Measurements from ENCODE around the gene APBA3.
"Not testable (repeated sequence)": the region's sequence is repeated elsewhere in the genome, so short reads cannot be mapped to it uniquely, and the experiment has no call there.

The APBA3 gene

GRCh38 chr19:3757705-3758104, 3.8 kb downstream of the APBA3 start:
- intact Hi-C loops (cut with micrococcal nuclease); H3K27ac Mint-ChIP-seq; H3K27me3 Mint-ChIP-seq; H3K4me3 Mint-ChIP-seq; H3K9me3 Mint-ChIP-seq: not testable (repeated sequence)
- Mint-ChIP-seq H3K36me3 (ENCODE audit: low read depth) (peaks cover 77% of the 10 kb centered on the region), H3K4me1 (ENCODE audit: low read depth) (peaks cover 29% of the 10 kb centered on the region)

- Mint-ChIP-seq H3K27me3 (no peaks in the 10 kb centered on the region), H3K4me1 (ENCODE audit: low read depth) (no peaks in the 10 kb centered on the region), H3K4me3 (no peak overlapping the region), H3K9me3 (no peaks in the 10 kb centered on the region), H3K36me3 (ENCODE audit: low read depth) (peaks cover 90% of the 10 kb centered on the region), H3K27ac (no peak overlapping the region)
- intact Hi-C loops (cut with micrococcal nuclease) = no loop called here
These were observed 7.7 kb downstream of the APBA3 start for GRCh38 chr19:3753631-3754410.

- intact Hi-C loops (cut with micrococcal nuclease) = no loop called here
- Mint-ChIP-seq H3K9me3 (no peaks in the 10 kb centered on the region), H3K27ac (no peak overlapping the region), H3K4me3 (no peak overlapping the region), H3K36me3 (ENCODE audit: low read depth) (peaks cover 77% of the 10 kb centered on the region), H3K4me1 (ENCODE audit: low read depth) (no peaks in the 10 kb centered on the region), H3K27me3 (no peaks in the 10 kb centered on the region)
These were observed 9.0 kb downstream of the APBA3 start for GRCh38 chr19:3752492-3752891.

GRCh38 chr19:3751236-3751635, 10.3 kb downstream of the APBA3 start:
- no peak overlapping the region for H3K27ac Mint-ChIP-seq
- intact Hi-C loops (cut with micrococcal nuclease) = no loop called here
- no peaks in the 10 kb centered on the region for H3K27me3 Mint-ChIP-seq
- peaks cover 68% of the 10 kb centered on the region for H3K36me3 Mint-ChIP-seq (ENCODE audit: low read depth)
- H3K4me1 Mint-ChIP-seq (ENCODE audit: low read depth) = no peaks in the 10 kb centered on the region
- H3K9me3 Mint-ChIP-seq = no peaks in the 10 kb centered on the region
- no peak overlapping the region for H3K4me3 Mint-ChIP-seq

GRCh38 chr19:3750211-3750610, 11.3 kb downstream of the APBA3 start:
- Mint-ChIP-seq H3K27me3 (no peaks in the 10 kb centered on the region), H3K27ac (no peak overlapping the region), H3K36me3 (ENCODE audit: low read depth) (peaks cover 60% of the 10 kb centered on the region), H3K9me3 (no peaks in the 10 kb centered on the region), H3K4me1 (ENCODE audit: low read depth) (no peaks in the 10 kb centered on the region), H3K4me3 (no peak overlapping the region)
- intact Hi-C loops (cut with micrococcal nuclease) = no loop called here

- Mint-ChIP-seq H3K27ac (no peak overlapping the region), H3K9me3 (no peaks in the 10 kb centered on the region), H3K36me3 (ENCODE audit: low read depth) (peaks cover 48% of the 10 kb centered on the region), H3K4me1 (ENCODE audit: low read depth) (no peaks in the 10 kb centered on the region), H3K4me3 (no peak overlapping the region), H3K27me3 (no peaks in the 10 kb centered on the region)
- intact Hi-C loops (cut with micrococcal nuclease) = no loop called here
These were observed 12.5 kb downstream of the APBA3 start for GRCh38 chr19:3748965-3749364.

- intact Hi-C loops (cut with micrococcal nuclease) = no loop called here
- Mint-ChIP-seq H3K9me3 (no peaks in the 10 kb centered on the region), H3K4me3 (no peak overlapping the region), H3K36me3 (ENCODE audit: low read depth) (peaks cover 23% of the 10 kb centered on the region), H3K27ac (no peak overlapping the region), H3K27me3 (no peaks in the 10 kb centered on the region), H3K4me1 (ENCODE audit: low read depth) (no peaks in the 10 kb centered on the region)
These were observed 15.0 kb downstream of the APBA3 start for GRCh38 chr19:3746371-3747056.

- H3K27ac Mint-ChIP-seq = no peak overlapping the region
- H3K27me3 Mint-ChIP-seq = no peaks in the 10 kb centered on the region
- peaks cover 13% of the 10 kb centered on the region for H3K36me3 Mint-ChIP-seq (ENCODE audit: low read depth)
- intact Hi-C loops (cut with micrococcal nuclease) = no loop called here
- no peaks in the 10 kb centered on the region for H3K9me3 Mint-ChIP-seq
- no peak overlapping the region for H3K4me3 Mint-ChIP-seq
- no peaks in the 10 kb centered on the region for H3K4me1 Mint-ChIP-seq (ENCODE audit: low read depth)
These were observed 16.0 kb downstream of the APBA3 start for GRCh38 chr19:3745363-3746045.

- no peaks in the 10 kb centered on the region for H3K4me1 Mint-ChIP-seq (ENCODE audit: low read depth)
- H3K27ac Mint-ChIP-seq = no peak overlapping the region
- H3K4me3 Mint-ChIP-seq = no peak overlapping the region
- intact Hi-C loops (cut with micrococcal nuclease) = no loop called here
- peaks cover 3% of the 10 kb centered on the region for H3K27me3 Mint-ChIP-seq
- no peaks in the 10 kb centered on the region for H3K36me3 Mint-ChIP-seq (ENCODE audit: low read depth)
- H3K9me3 Mint-ChIP-seq = no peaks in the 10 kb centered on the region
These were observed 18.0 kb downstream of the APBA3 start for GRCh38 chr19:3743486-3743885.

- no peak overlapping the region for H3K4me3 Mint-ChIP-seq
- intact Hi-C loops (cut with micrococcal nuclease) = no loop called here
- H3K27ac Mint-ChIP-seq = no peak overlapping the region
- H3K4me1 Mint-ChIP-seq (ENCODE audit: low read depth) = no peaks in the 10 kb centered on the region
- H3K9me3 Mint-ChIP-seq = no peaks in the 10 kb centered on the region
- no peaks in the 10 kb centered on the region for H3K36me3 Mint-ChIP-seq (ENCODE audit: low read depth)
- peaks cover 9% of the 10 kb centered on the region for H3K27me3 Mint-ChIP-seq
These were observed 21.1 kb downstream of the APBA3 start for GRCh38 chr19:3740431-3740830.

- peaks cover 11% of the 10 kb centered on the region for H3K27me3 Mint-ChIP-seq
- no peaks in the 10 kb centered on the region for H3K36me3 Mint-ChIP-seq (ENCODE audit: low read depth)
- H3K4me1 Mint-ChIP-seq (ENCODE audit: low read depth) = no peaks in the 10 kb centered on the region
- H3K27ac Mint-ChIP-seq = no peak overlapping the region
- H3K9me3 Mint-ChIP-seq = no peaks in the 10 kb centered on the region
- no peak overlapping the region for H3K4me3 Mint-ChIP-seq
- intact Hi-C loops (cut with micrococcal nuclease) = no loop called here
These were observed 22.8 kb downstream of the APBA3 start for GRCh38 chr19:3738477-3739220.

- Mint-ChIP-seq H3K4me3 (no peak overlapping the region), H3K4me1 (ENCODE audit: low read depth) (no peaks in the 10 kb centered on the region)
These were observed 23.8 kb downstream of the APBA3 start for GRCh38 chr19:3737487-3738205.

GRCh38 chr19:3736106-3736724, 25.3 kb downstream of the APBA3 start:
- Mint-ChIP-seq H3K4me1 (ENCODE audit: low read depth) (no peaks in the 10 kb centered on the region), H3K36me3 (ENCODE audit: low read depth) (no peaks in the 10 kb centered on the region), H3K9me3 (no peaks in the 10 kb centered on the region), H3K4me3 (no peak overlapping the region), H3K27me3 (peaks cover 11% of the 10 kb centered on the region), H3K27ac (no peak overlapping the region)
- intact Hi-C loops (cut with micrococcal nuclease) = no loop called here

More at GRCh38 chr19:3737487-3738205, 23.8 kb downstream of the APBA3 start:
- intact Hi-C loops (cut with micrococcal nuclease) = no loop called here
- Mint-ChIP-seq H3K9me3 (no peaks in the 10 kb centered on the region), H3K27me3 (peaks cover 11% of the 10 kb centered on the region), H3K36me3 (ENCODE audit: low read depth) (no peaks in the 10 kb centered on the region), H3K27ac (no peak overlapping the region)

Data from dendritic cell treated with granulocyte-macrophage colony-stimulating factor and Interleukin-4, amounts not matched to agents 40 ng/mL and 50 ng/mL, for 4 days (primary cell).